Stimulated activated effector memory CD8-positive, alpha-beta T cell treated with anti-CD3 and anti-CD28 coated beads, Interleukin-12 subunit alpha, Interleukin-12 subunit beta, amount 100 ng/mL, for 72 hours (primary cell): Measurements from ENCODE around the gene COPS3.

Source experiments
- ATAC-seq: fragments of 150-1000 bp; cut with Tn5 transposase; 2 replicates; pipeline ENCODE4 v1.10.0; 2021
- DNase-seq, 2 donors: peaks; one replicate each; pipeline ENCODE4 v3.0.0; 2021 to 2022; ENCODE audit warnings: low spot score in 2 of 2
- H3K27ac Mint-ChIP-seq: one replicate; pipeline ENCODE4 v1.8.0; 2022; ENCODE audit warnings: mild to moderate bottlenecking, mixed read lengths
- H3K36me3 Mint-ChIP-seq: one replicate; pipeline ENCODE4 v1.8.0; 2022; ENCODE audit warnings: mild to moderate bottlenecking, mixed read lengths
- H3K4me1 Mint-ChIP-seq: one replicate; pipeline ENCODE4 v1.8.0; 2022; ENCODE audit warnings: mixed read lengths
- H3K4me3 Mint-ChIP-seq: one replicate; pipeline ENCODE4 v1.8.0; 2022; ENCODE audit warnings: mild to moderate bottlenecking, mixed read lengths
- H3K9me3 Mint-ChIP-seq: one replicate; pipeline ENCODE4 v1.8.0; 2022; ENCODE audit warnings: mixed read lengths

Gene COPS3

DNA sequence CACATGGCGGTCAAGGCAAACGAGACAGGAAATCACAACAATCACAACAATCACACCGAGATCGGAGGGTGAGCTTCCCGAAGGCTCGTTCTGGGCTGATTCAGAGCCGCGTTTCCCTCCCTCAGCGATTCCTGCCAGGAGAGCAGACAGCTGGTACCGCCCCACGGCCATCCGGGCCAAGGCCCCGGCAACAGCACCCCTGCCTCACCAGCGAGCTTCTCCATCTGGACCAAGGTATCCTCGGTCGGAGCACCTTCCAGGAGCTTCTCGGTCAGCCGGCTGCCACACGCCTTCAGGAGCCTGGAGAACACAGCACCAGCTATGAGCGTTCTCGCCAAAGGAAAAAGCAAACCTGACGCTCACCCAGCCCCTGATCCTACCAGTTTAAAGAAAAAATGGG is 59.7 kb downstream of the COPS3 start:
- no peak for ATAC-seq
- no peak overlapping the region for H3K4me3 Mint-ChIP-seq
- H3K4me1 Mint-ChIP-seq, result no peaks in the 10 kb centered on the region
- no peak for DNase-seq
- no peak overlapping the region for H3K27ac Mint-ChIP-seq
- no peaks in the 10 kb centered on the region for H3K9me3 Mint-ChIP-seq
- H3K36me3 Mint-ChIP-seq, result peaks cover 99% of the 10 kb centered on the region

DNA sequence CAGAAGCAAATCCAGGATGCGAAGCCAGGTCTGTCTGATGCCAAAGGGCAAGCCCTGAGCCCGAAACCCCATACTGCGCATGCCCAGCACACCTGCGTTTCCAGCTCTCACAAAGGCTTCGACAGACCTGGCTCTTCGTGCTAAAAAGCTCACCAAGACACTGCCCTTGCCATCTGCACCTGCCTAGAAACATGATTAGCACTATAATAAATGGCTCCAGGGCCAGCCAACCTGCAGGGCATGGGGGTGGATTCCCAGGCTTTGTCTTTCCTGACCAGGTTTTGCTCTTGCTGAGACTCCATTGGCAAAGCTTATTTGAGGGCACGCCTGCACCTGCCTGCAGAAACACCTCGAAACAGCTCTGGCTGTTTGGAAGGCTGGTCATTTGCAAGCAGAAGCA is 60.5 kb downstream of the COPS3 start:
- DNase-seq, result no peak
- H3K4me1 Mint-ChIP-seq, result no peaks in the 10 kb centered on the region
- H3K9me3 Mint-ChIP-seq, result no peaks in the 10 kb centered on the region
- no peak overlapping the region for H3K4me3 Mint-ChIP-seq
- ATAC-seq, result no peak
- H3K36me3 Mint-ChIP-seq, result peaks cover 97% of the 10 kb centered on the region
- peak overlapping the region; percentile 56 for H3K27ac Mint-ChIP-seq

DNA sequence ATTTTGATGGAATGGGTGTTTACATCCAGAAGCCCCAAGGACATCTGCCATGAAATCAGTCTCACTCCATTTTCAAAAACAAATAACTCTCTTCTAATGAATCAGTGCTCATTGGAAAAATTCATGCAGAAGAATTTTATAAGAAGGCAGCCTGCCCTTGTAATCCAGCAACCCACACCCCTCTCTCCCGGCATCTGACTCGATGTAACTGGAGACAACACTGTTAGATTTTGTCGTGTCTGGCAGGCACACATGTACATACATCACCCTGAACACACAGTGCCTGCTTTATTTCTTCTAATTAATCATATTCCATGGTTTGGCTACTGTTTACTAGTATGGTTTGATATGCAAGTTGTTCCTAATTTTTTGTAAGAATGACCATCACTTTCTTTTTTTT is 63.1 kb downstream of the COPS3 start:
- Mint-ChIP-seq H3K4me1 (no peaks in the 10 kb centered on the region), H3K9me3 (no peaks in the 10 kb centered on the region), H3K36me3 (peaks cover 95% of the 10 kb centered on the region), H3K4me3 (no peak overlapping the region), H3K27ac (peak overlapping the region; percentile 13)
- DNase-seq (no peak), ATAC-seq (no peak)

DNA sequence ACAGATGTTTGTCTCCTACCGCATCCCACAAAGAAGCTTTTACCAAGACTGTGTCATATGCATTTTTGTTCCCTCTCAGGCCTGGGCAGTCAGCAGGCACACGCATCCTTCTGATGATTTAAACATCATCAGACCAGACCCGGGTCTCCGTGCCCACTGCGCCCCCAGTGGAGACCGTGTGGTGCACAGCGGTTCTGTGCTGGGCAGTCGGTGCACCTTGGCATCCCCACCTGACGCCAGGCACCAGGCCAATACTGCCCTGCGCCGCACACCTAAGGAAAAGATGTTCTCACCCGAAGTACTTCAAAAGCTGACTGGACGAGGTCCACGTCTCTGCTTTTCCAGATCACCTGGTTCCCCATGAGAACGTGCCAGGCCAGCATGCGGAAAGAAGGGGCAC is 64.3 kb downstream of the COPS3 start:
- Mint-ChIP-seq H3K4me3 (no peak overlapping the region), H3K4me1 (no peaks in the 10 kb centered on the region), H3K27ac (peak overlapping the region; percentile 13), H3K36me3 (peaks cover 93% of the 10 kb centered on the region), H3K9me3 (no peaks in the 10 kb centered on the region)
- DNase-seq (no peak), ATAC-seq (peak; percentile 11)

GRCh38 chr17:17216236-17216635 is 64.8 kb downstream of the COPS3 start:
- DNase-seq (no peak), ATAC-seq (peak; percentile 37)
- Mint-ChIP-seq H3K27ac (peak overlapping the region; percentile 13), H3K9me3 (no peaks in the 10 kb centered on the region), H3K36me3 (peaks cover 88% of the 10 kb centered on the region), H3K4me1 (no peaks in the 10 kb centered on the region), H3K4me3 (no peak overlapping the region)

GRCh38 chr17:17215575-17215974 is 65.5 kb downstream of the COPS3 start:
- Mint-ChIP-seq H3K4me1 (no peaks in the 10 kb centered on the region), H3K4me3 (no peak overlapping the region), H3K27ac (no peak overlapping the region), H3K9me3 (no peaks in the 10 kb centered on the region), H3K36me3 (peaks cover 82% of the 10 kb centered on the region)
- ATAC-seq (no peak), DNase-seq (no peak)

GRCh38 chr17:17214646-17215436 is 66.2 kb downstream of the COPS3 start:
- ATAC-seq (no peak), DNase-seq (no peak)
- H3K9me3 Mint-ChIP-seq, result no peaks in the 10 kb centered on the region
- no peaks in the 10 kb centered on the region for H3K4me1 Mint-ChIP-seq
- no peak overlapping the region for H3K27ac Mint-ChIP-seq
- no peak overlapping the region for H3K4me3 Mint-ChIP-seq
- H3K36me3 Mint-ChIP-seq, result peaks cover 75% of the 10 kb centered on the region

- Mint-ChIP-seq H3K36me3 (peaks cover 64% of the 10 kb centered on the region), H3K4me1 (no peaks in the 10 kb centered on the region), H3K9me3 (no peaks in the 10 kb centered on the region), H3K27ac (no peak overlapping the region), H3K4me3 (no peak overlapping the region)
- ATAC-seq (no peak), DNase-seq (no peak)
Observed at GRCh38 chr17:17213775-17214174, 67.3 kb downstream of the COPS3 start.

GRCh38 chr17:17207998-17208397 is 73.0 kb downstream of the COPS3 start:
- Mint-ChIP-seq H3K4me1 (peaks cover 27% of the 10 kb centered on the region), H3K27ac (no peak overlapping the region), H3K9me3 (no peaks in the 10 kb centered on the region), H3K36me3 (peaks cover 39% of the 10 kb centered on the region), H3K4me3 (no peak overlapping the region)
- DNase-seq, result no peak
- ATAC-seq, result no peak

DNA sequence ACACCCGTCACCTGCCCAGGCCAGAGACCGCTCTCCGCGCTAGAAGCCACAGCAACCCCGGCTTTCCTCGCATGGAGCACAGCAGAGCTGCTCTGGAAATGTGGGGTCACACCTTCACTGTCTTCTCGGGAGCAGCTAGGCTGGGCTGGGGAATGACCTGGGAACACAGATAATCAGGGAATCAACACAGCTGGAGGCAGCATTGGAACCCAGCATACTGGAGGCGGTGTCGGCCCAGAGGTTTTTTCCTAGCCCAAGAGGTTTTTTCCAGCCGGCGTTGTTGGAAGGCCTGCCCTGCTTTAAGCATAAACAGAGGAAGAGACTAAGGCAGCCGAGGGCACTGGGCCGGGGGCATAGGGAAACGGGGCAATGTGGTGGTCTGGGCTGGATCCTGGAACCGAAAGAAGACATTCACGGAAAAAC is 74.1 kb downstream of the COPS3 start:
- ATAC-seq (no peak), DNase-seq (no peak)
- peaks cover 39% of the 10 kb centered on the region for H3K36me3 Mint-ChIP-seq
- peak overlapping the region; percentile 82 for H3K27ac Mint-ChIP-seq
- peaks cover 27% of the 10 kb centered on the region for H3K4me1 Mint-ChIP-seq
- no peaks in the 10 kb centered on the region for H3K9me3 Mint-ChIP-seq
- peak overlapping the region; percentile 78 for H3K4me3 Mint-ChIP-seq

DNA sequence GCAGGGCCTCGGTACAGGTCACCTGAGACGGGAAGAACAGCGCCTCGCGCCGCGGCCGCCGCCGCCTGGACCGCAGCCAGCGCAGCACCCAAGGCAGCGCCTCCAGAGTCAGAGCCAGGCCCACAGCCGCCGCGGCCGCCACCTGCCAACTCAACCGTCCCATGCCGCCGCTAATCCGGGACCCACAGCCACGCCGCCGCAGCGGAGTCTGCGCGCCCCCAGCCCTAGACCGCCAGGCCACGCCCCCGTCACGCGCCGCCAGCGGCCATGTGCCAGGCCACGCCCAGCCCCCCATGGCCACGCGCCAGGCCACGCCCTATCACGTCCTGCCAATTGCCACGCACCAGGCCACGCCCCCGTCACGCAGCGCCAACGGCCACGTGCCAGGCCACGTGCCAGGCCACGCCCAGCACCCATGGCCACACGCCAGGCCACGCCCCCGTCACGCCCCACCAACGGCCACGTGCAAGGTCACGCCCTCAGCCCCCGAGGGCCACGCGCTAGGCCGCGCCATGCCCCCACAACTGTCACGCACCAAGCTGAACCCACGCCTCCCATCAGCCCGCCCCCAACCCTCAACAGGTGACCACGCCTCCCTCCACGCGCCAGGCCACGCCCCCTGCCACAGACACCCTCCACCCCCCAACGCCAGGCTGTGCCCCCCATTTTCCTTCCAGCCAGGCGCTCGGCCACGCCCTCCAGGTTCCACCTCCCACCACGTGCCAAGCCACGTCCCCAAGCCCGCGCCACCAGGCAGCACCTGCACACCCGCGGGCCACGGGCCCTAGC is 74.7 kb downstream of the COPS3 start, which contains the start of gene PLD6:
Gene PLD6, minus strand, starts transcription at position 210 of the 789 bp plus-strand sequence. Its CDS starts 47 bp downstream, at position 163.
- no peaks in the 10 kb centered on the region for H3K9me3 Mint-ChIP-seq
- peak within 1 kb of the TSS; percentile 78 for H3K4me3 Mint-ChIP-seq
- peaks cover 46% of the 10 kb centered on the region for H3K36me3 Mint-ChIP-seq
- peaks cover 27% of the 10 kb centered on the region for H3K4me1 Mint-ChIP-seq
- DNase-seq, result peak; percentile 78 to 94
- H3K27ac Mint-ChIP-seq, result peak within 1 kb of the TSS; percentile 95
- ATAC-seq, result peak; percentile 72

DNA sequence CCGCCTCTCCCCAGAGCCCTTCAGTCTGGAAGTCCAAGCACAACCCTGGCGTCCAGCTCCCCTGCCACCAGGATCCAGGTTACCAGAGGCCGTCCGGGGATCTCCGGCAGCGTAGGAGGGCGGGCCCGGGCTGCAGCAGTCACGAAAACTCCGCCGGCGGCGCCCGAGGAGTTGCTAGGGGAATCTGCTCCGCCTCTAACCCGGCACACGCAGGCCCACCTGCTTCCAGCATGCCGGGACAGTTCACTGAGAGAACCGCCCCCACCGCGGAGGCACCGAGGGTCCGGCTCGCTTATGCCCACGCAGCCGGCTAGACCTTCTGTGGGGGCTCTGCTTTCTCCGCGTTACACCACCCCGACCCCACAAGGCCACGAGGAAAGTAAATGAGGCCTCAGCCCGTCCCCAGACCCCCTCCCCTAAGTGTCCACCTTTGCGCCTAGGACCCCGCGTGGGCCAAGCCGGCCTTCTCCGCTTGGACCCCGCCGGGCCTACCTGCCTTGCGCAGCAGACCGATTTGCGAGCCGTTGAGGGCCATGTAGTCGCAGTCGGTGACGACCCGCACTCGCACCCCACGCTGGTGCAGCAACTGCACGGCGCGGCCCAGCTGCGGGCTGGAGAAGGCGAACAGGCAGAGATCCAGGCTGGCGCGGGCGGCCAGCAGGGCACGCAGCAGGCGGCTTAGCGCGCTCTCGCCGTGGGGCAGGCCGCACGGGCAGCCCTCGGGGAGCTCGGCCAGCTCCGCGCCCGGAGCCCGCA is 75.5 kb downstream of the COPS3 start:
- Mint-ChIP-seq H3K4me1 (peaks cover 27% of the 10 kb centered on the region), H3K4me3 (peak overlapping the region; percentile 78), H3K9me3 (no peaks in the 10 kb centered on the region), H3K36me3 (peaks cover 51% of the 10 kb centered on the region), H3K27ac (peak overlapping the region; percentile 95)
- ATAC-seq (peak; percentile 71), DNase-seq (peak; percentile 44 to 80)

DNA sequence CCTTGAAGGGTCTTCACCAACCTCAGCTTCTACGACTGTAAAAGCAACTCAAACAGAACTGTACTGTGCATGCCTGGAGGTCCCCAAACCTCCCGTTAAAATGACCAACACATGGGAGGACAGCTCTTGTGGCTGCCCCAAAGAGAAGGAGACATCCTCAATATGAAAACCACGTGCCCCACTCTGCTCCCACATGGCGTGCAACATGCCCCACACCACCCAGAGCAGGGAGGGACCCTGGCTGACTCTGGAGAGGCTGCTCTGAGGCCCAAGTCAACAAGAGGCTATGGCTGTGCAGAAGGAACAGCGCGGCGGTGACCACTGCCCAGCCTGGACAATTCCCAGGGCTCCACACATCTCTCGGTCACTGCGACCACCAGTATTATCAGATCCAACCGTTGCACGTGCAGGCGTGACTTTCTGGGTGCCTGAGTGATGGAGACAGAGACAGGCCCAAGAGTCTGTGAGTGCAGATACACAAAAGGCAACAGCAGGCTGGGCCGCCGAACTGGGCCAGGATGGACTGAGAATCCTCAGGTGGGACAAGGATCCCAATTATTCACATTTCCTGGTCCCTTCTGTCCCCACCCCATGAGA is 76.3 kb downstream of the COPS3 start:
- H3K4me1 Mint-ChIP-seq, result peaks cover 27% of the 10 kb centered on the region
- H3K4me3 Mint-ChIP-seq, result peak overlapping the region; percentile 78
- no peaks in the 10 kb centered on the region for H3K9me3 Mint-ChIP-seq
- H3K27ac Mint-ChIP-seq, result peak overlapping the region; percentile 95
- peaks cover 57% of the 10 kb centered on the region for H3K36me3 Mint-ChIP-seq
- ATAC-seq (no peak), DNase-seq (no peak)

DNA sequence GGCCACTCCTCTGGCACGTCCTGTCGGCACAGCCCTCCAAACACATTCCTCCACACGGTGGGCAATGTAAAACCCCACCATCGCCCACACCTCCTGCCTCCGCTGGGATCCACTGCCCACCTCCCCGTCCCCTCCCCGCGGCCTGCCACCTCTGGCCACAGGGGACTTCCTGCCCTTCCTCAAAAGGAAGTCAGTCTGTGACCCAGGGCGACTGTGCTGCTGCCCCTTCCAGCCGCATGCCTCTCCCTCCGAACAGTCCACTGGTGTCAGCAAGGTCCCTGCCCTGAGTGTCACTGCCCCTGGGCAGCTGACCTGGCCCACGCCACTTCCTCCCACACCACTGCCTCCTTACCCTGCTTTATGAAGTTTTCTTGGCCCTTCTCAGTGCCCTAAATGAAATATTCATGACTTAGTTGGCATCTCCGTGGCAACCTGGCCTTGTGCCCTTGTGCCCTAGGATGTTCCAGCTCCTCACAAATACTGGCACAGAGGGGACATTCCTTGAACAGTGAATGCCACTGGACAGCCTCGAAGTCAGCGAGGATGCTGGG is 76.9 kb downstream of the COPS3 start:
- H3K27ac Mint-ChIP-seq, result peak overlapping the region; percentile 95
- ATAC-seq (no peak), DNase-seq (peak in 1 of 2 donors; percentile 63)
- peaks cover 57% of the 10 kb centered on the region for H3K36me3 Mint-ChIP-seq
- H3K4me1 Mint-ChIP-seq, result peaks cover 27% of the 10 kb centered on the region
- peak overlapping the region; percentile 78 for H3K4me3 Mint-ChIP-seq
- H3K9me3 Mint-ChIP-seq, result no peaks in the 10 kb centered on the region
